HL-60/S4 treated with phorbol 12-myristate 13-acetate at 8.2 ng/mL for 4 days and 3 days (cell line): ENCODE measurements around the gene C1QTNF1.

ENCODE experiments used
- in situ Hi-C: fragments of 300-500 bp; cut with MboI; formaldehyde crosslinking; loops from 2 replicates; pipeline ENCODE4 v1.15.0; 2022; ENCODE audit warnings: low sequenced_read_pairs

The C1QTNF1 gene

DNA sequence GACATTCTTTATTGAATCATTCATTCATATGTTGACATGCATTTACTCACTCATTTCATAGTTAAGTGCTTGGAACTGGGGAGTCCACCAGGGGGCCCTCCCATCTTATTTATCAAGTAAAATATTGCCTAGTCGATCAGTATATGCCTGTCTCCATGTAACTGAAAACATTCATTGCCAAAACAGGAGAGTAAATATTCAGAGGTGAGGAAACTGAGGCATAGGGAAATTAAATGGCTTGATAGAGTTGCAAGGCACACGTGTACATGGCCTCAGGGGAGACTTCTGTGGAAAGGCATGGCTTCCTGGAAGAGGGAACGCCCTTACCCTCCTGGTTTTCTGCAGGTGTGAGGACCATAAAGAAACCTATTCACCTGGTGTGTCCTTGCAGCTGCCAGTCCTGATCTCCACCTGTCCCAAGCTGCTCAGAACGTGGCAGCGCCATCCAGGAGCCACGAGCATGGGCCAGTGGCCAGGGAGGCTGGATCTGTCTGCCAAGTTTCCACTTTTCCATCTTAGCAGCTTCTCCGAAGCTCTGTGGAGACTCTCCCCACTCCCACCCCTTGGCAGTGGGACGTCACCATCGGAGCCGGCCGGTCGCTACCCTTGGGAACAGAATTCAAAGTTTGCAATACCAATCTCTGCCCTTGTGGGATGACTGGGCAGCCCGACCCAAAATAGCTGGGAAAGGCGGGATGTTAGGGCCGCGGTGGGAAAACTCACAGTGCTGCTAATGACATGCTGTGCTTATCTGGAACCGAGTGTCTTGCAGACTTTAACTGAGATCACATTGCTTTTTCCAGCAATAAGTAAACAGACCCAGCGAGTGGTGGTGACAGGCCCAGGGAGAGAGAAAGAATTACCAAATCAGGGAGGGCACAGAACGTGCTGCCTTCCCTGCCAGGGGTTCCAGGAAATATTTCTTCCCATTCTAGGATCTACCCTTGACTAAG, 4.1 kb upstream of the C1QTNF1 start:
- in situ Hi-C loops: loop anchor here (25.0 kb wide), 1 partner anchor 533 kb away; no protein-coding TSS in a partner anchor

DNA sequence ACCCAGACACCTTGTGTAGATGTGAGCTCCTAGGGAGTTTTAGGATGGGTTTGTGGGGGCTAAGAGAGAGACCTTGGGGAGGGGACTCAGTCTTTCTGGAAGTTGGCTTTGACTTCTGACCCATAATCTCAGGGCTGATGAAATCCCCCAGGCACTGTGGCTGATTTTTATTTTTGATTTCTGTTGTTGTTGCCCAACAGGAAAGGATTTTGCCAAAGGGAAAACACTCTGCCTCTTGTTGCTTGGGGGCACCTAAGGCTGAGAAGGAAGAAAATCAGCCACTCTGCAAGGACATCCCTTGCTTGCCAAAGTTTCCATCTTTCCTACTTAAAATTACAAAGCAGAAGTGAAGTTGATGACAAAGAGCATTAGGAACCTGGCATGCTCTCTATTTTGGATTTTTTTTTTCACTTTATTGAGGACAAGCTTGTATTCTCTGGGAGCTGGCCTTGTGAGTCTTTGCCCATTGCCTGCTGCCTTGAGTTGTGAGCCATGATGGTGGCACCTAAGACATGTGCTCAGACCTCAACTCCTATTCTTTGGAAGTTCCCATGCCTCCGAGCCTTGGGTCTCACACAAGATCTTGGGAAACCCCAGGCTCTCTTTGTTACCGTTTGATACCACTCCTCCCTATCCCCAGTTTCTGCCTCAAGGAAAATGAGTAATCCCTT, 3.2 kb upstream of the C1QTNF1 start:
- in situ Hi-C loops: loop anchor here (25.0 kb wide), 1 partner anchor 533 kb away; no protein-coding TSS in a partner anchor

DNA sequence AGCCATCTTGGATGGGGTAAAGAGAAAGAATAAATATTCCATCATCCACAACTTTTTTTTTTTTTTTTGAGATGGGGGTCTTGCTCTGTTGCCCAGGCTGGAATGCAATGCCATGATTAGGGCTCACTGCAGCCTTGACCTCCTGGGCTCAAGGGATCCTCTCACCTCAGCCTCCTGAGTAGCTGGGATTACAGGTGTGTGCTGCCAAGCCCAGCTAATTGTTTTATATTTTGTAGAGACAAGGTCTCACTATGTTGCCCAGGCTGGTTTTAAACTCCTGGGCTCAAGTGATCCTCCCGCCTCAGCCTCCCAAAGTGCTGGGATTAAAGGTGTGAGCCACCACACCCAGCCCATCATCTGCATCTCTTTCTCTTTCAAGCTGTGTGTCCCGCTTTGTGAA, 2.0 kb upstream of the C1QTNF1 start:
- in situ Hi-C loops: loop anchor here (25.0 kb wide), 1 partner anchor 535 kb away; no protein-coding TSS in a partner anchor

DNA sequence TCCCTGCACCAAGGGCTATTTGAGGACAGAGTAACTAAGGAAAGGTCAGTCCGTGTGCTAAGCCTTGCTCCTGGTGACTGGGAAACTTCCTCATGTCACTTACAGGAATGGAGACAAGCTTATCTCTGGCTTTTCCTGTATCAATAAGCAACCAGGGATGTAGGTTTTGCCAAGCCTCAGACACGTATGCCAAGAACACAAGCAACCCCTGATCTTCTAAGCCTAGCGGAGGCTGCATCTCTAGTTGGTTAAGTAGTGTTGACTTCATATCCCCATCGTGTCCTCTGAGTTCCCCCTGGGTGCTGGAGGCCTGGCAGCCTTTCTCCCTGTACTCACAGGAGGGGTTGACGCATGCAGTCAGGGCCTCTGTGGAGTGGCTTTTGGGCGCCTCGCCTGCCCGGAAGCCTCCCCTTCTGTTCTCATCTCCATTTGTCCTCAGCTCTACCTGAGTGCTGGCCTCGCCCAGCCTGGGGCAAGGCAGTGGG, 1.4 kb upstream of the C1QTNF1 start:
- in situ Hi-C loops: loop anchor here (25.0 kb wide), 1 partner anchor 535 kb away; no protein-coding TSS in a partner anchor

- in situ Hi-C loops: loop anchor here (25.0 kb wide), 1 partner anchor 536 kb away; no protein-coding TSS in a partner anchor
Observed at GRCh38 chr17:79023180-79023705, 726 bp upstream of the C1QTNF1 start.

DNA sequence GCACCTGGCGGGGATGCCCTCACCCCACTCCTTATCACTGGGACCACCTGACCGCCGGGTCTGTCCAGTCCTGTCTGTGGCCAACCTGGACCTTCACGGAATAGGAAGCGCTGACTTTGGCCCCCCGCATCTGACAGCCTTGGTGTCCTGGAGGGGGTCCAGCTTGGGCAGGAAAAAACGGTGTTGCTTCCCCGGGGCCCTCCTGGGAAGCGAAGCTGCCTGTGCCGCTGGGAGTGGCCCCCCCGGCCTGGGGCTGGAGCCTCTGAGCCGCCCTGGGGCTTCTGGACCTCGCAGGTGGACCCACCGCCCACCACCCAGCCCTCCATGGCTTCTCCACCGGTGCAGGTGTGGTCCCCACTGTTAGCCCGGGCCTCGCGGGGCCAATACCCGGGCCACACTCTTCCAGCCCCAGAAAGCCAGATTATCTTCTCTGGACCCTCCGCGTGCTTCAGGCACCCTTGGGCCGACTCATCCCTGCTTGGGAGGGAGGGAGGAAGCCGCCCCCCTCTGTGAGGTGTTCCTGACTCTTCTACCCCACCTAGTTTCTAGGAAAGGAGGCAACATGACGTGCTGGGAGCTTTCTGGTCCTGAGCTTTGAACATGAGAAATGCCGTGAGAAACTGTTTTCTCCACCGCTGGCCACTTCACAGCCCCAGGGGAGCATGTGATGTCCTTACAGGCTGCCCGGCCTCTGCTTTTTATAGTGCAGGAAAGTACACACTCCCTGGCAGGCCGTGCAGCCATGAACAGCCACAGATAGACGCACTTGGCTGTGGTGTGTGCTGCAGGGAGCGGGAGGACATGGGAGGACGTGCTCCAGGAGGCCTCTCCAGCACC, 1.1 kb downstream of the C1QTNF1 start:
- in situ Hi-C loops: loop anchor here (25.0 kb wide), 2 partner anchors 362 to 538 kb away; no protein-coding TSS in a partner anchor

GRCh38 chr17:79026376-79027273, 2.7 kb downstream of the C1QTNF1 start:
- in situ Hi-C loops: loop anchor here (25.0 kb wide), 1 partner anchor 361 kb away; no protein-coding TSS in a partner anchor

DNA sequence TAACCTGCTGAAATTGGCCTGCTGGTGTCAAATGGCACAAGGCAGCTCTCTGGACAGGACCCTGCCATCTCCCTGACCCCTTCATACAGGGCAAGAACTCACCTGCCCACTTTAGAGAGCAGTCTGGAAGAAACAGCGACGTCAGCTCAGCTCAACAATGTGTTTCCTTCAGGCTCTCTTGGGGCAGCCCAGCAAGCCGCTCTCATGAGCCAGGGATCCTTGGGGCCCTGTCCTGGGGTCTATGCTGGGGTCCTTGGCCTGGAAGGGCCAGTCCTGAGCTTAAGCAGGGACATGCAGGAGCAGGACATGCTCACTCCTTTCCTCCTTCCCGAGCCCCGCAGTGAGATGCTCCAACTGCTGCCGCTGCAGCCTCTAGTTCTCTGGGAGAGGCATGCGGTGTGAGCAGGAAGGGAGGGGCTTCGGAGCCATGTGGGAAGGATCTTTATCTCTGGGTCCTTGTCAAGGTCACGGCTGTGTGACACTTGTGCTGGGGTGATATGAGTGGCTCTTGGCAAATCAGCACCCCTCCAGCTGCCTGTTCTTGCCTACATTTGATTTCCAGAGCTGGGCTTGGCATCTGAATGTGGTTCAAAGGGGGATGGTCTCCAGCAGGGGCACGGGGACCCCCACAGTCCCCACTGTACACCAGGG, 3.4 kb downstream of the C1QTNF1 start:
- in situ Hi-C loops: loop anchor here (25.0 kb wide), 1 partner anchor 360 kb away; no protein-coding TSS in a partner anchor

DNA sequence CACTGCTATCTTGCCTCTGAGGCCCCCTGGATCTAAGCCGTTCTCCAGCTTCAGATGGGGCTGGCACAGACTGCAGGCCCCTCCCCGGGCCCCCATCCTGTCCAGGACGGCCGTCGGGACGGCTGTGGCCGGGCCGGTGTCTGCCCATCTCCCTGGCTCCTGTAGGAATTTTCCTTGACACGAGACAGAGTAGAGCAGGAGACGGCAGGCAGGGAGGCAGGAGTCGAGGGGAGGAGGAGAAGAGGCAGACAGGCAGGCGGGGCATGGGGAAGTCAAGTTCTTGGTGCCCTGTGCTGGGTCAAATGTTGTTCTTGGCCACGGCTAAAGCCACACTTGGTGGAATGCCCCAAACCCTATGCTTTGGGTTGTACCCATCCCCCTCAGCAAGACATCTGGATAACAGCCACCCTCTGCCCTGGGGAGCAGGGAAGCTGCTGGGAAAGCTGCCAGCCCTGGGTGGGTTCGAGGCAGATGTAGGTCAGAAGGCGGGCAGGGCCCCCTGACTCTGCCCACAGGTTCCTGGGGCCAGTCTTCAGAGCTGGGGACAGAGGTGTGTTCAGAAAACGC, 4.0 kb downstream of the C1QTNF1 start:
- in situ Hi-C loops: loop anchor here (25.0 kb wide), 1 partner anchor 359 kb away; no protein-coding TSS in a partner anchor

DNA sequence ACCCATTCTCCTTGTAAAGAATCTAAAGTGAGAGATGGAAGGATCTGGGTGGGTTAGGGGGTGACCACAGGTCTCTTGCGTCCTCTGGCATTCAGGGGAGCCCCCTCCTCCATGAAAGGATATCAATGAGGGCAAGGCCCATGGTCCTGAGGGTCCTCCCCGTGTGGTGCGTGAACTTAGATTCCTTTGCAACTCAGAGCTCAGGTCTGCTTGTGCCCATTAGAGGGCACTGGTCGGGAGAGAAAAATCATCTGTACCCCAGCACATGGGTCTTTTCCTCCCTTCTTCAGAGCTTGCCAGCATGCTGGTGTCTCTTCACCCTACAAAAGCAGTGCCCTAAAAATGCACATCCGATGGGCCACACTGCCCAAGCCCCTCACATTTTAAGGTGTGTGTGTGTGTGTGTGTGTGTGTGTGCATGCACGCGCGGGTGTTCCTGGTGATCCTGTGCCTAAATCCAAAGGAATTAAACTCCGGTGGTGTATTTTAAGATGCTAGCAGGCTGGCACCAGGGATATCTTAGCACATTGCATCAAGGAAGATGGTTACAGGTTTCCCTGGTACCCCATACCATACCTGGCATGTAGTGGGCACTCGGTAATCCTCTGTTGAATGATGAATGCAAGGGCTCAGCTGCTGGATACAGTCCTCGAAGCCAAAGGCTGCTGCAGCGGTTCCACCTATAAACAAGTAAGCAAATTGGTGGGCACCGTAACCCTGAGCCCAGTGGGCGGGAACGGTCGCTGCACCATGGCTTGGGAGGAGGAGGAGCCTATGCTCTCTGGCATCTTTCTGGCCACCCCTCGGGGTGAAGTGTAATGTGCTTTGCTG, 4.7 kb downstream of the C1QTNF1 start:
- in situ Hi-C loops: loop anchor here (25.0 kb wide), 1 partner anchor 359 kb away; no protein-coding TSS in a partner anchor

DNA sequence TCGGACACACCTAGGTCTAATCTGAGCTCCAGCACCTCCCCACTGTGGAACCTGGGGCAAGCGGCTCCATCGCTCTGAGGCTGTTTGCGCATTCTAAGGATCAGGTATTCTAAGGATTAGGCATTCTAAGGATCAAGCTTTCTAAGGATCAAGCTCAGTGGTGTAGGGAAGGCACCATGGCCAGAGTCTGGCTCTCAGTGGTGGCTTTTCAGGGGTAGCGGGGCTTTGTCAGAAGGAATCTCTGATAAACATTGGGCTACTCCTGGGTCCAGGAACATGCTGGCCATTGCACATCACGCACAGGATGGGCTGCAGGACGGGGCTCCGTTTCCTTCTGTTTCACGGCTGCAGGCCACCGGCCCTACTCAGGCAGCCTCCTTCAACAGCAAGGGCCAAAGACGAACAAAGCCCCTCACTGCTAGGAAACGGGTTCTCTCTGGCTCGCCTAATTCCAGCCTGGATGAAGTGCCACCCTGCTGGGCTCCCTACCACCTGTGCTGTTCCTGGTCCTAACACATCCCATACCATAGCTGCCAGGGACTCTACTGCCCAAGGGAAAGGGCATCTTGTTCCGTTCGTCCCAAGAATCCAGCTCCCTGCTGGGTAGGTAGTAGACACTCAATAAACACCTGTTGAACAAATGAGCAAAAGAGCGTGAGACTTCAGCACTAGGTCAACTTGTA, 5.5 kb downstream of the C1QTNF1 start:
- in situ Hi-C loops: loop anchor here (25.0 kb wide), 1 partner anchor 358 kb away; no protein-coding TSS in a partner anchor

GRCh38 chr17:79030636-79031035, 6.7 kb downstream of the C1QTNF1 start:
- in situ Hi-C loops: loop anchor here (25.0 kb wide), 1 partner anchor 357 kb away; no protein-coding TSS in a partner anchor

- in situ Hi-C loops: loop anchor here (25.0 kb wide), 1 partner anchor 355 kb away; no protein-coding TSS in a partner anchor
Observed at GRCh38 chr17:79031996-79032875, 8.3 kb downstream of the C1QTNF1 start.

DNA sequence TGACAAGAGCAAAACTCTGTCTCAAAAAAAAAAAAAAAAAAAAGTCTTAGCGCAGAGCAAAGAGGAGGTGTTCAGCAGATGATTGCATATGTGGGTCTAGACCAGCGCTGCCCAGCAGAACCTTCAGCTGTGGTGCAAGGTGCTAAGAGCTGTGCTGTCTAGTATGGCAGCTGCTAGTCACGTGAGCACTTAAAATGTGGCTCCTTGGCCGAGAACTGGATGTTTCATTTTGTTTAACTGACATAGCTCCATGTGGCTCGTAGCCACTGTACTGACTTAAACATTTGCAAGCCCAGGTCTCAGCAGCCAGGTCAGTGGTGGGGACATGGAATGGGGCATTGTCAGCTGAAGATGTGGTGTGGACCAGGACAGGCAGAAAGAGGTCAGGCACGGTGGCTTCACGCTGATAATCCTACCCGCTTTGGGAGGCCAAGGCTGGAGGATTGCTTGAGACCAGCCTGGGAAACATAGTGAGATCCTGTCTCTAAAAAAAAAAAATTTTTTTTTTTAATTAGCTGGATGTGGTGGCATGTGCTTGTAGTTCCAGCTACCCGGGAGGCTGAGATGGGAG, 9.2 kb downstream of the C1QTNF1 start:
- in situ Hi-C loops: loop anchor here (25.0 kb wide), 1 partner anchor 354 kb away; no protein-coding TSS in a partner anchor
